SK-N-SH treated with all-trans-retinoic acid at 6 μM for 48 hours (cell line): ENCODE measurements around the gene BACH1.

Experiments
- ATAC-seq: fragments of 200-7000 bp; cut with Tn5 transposase; 3 replicates; pipeline ENCODE4 v1.9.1; 2020; ENCODE audit warnings: mild to moderate bottlenecking, moderate library complexity
- BACH2 ChIP-seq: fragments of 250-450 bp; sonication (Bioruptor Pico); IDR thresholded peaks from 2 replicates; pipeline ENCODE4 v1.9.0; 2021; ENCODE audit warnings: mild to moderate bottlenecking, borderline replicate concordance
- CREB5 ChIP-seq: fragments of 250-450 bp; sonication (Bioruptor Pico); IDR thresholded peaks from 2 replicates; pipeline ENCODE4 v1.5.1; 2020; ENCODE audit warnings: low read depth, mild to moderate bottlenecking, moderate library complexity
- CSDC2 ChIP-seq: fragments of 250-450 bp; sonication (Bioruptor Pico); IDR thresholded peaks from 2 replicates; pipeline ENCODE4 v1.5.0; 2020; ENCODE audit warnings: mild to moderate bottlenecking, moderate library complexity
- CSRNP3 ChIP-seq: fragments of 250-450 bp; sonication (Bioruptor Pico); IDR thresholded peaks from 2 replicates; pipeline ENCODE4 v1.5.1; 2021; ENCODE audit warnings: mild to moderate bottlenecking, moderate library complexity
- ESRRG ChIP-seq: fragments of 250-450 bp; sonication (Bioruptor Pico); IDR thresholded peaks from 2 replicates; pipeline ENCODE4 v1.6.1; 2021; ENCODE audit warnings: mild to moderate bottlenecking
- OSR1 ChIP-seq: fragments of 250-450 bp; sonication (Bioruptor Pico); IDR thresholded peaks from 2 replicates; pipeline ENCODE4 v1.8.0; 2022; ENCODE audit warnings: moderate library complexity, mild to moderate bottlenecking, inconsistent platforms
- PATZ1 ChIP-seq: fragments of 250-450 bp; sonication (Bioruptor Pico); IDR thresholded peaks from 2 replicates; pipeline ENCODE4 v1.8.0; 2020; ENCODE audit warnings: mild to moderate bottlenecking, moderate library complexity, borderline replicate concordance
- RARB ChIP-seq: fragments of 250-450 bp; sonication (Bioruptor Pico); IDR thresholded peaks from 2 replicates; pipeline ENCODE4 v1.8.0; 2021; ENCODE audit warnings: mild to moderate bottlenecking, moderate library complexity
- SNAI2 ChIP-seq: fragments of 250-450 bp; sonication (Bioruptor Pico); IDR thresholded peaks from 2 replicates; pipeline ENCODE4 v1.5.0; 2020; ENCODE audit warnings: mild to moderate bottlenecking, moderate library complexity
- TCF4 ChIP-seq: fragments of 250-450 bp; sonication (Bioruptor Pico); IDR thresholded peaks from 2 replicates; pipeline ENCODE4 v1.8.0; 2021; ENCODE audit warnings: mild to moderate bottlenecking, moderate library complexity, borderline replicate concordance
- TOX ChIP-seq: fragments of 250-450 bp; sonication (Bioruptor Pico); IDR thresholded peaks from 2 replicates; pipeline ENCODE4 v1.8.0; 2021; ENCODE audit warnings: mild to moderate bottlenecking, moderate library complexity, borderline replicate concordance
- ZFP3 ChIP-seq: fragments of 250-450 bp; sonication (Bioruptor Pico); IDR thresholded peaks from 2 replicates; pipeline ENCODE4 v1.5.0; 2020; ENCODE audit warnings: mild to moderate bottlenecking, moderate library complexity
- ZNF565 ChIP-seq: fragments of 450-650 bp; formaldehyde crosslinking; conservative IDR thresholded peaks from 2 replicates; pipeline ENCODE4 v1.5.0; 2020; ENCODE audit warnings: low read depth, mild to moderate bottlenecking, moderate library complexity
- ZNF70 ChIP-seq: fragments of 450-650 bp; formaldehyde crosslinking; IDR thresholded peaks from 2 replicates; pipeline ENCODE4 v1.5.0; 2020; ENCODE audit warnings: mild to moderate bottlenecking, moderate library complexity
- TF ChIP-seq, protein P1 (sequence below): fragments of 250-450 bp; sonication (Bioruptor Pico); IDR thresholded peaks from 2 replicates; pipeline ENCODE4 v1.8.0; 2021; ENCODE audit warnings: low read depth, mild to moderate bottlenecking, moderate library complexity, borderline replicate concordance
- TF ChIP-seq, protein P2 (sequence below): fragments of 250-450 bp; sonication (Bioruptor Pico); IDR thresholded peaks from 2 replicates; pipeline ENCODE4 v1.5.0; 2020; ENCODE audit warnings: mild to moderate bottlenecking, moderate library complexity

Gene BACH1

GRCh38 chr21:29305561-29305960 lies 6.8 kb downstream of the BACH1 start:
- no peak for ATAC-seq

GRCh38 chr21:29306920-29307319 lies 8.2 kb downstream of the BACH1 start:
- no peak for TF ChIP-seq OSR1 (CRISPR knock-in tag)
- TF ChIP-seq SNAI2 (CRISPR knock-in tag) = no peak
- no peak for TF ChIP-seq ZFP3 (CRISPR knock-in tag)
- no peak for TF ChIP-seq CREB5 (CRISPR knock-in tag)
- TF ChIP-seq, protein P1, sequence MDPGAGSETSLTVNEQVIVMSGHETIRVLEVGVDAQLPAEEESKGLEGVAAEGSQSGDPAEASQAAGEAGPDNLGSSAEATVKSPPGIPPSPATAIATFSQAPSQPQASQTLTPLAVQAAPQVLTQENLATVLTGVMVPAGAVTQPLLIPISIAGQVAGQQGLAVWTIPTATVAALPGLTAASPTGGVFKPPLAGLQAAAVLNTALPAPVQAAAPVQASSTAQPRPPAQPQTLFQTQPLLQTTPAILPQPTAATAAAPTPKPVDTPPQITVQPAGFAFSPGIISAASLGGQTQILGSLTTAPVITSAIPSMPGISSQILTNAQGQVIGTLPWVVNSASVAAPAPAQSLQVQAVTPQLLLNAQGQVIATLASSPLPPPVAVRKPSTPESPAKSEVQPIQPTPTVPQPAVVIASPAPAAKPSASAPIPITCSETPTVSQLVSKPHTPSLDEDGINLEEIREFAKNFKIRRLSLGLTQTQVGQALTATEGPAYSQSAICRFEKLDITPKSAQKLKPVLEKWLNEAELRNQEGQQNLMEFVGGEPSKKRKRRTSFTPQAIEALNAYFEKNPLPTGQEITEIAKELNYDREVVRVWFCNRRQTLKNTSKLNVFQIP (CRISPR knock-in tag) = no peak
- TF ChIP-seq ZNF565 = no peak
- TF ChIP-seq CSDC2 (CRISPR knock-in tag) = no peak
- no peak for TF ChIP-seq CSRNP3 (CRISPR knock-in tag)
- no peak for TF ChIP-seq PATZ1 (CRISPR knock-in tag)
- no peak for TF ChIP-seq RARB
- no peak for TF ChIP-seq TOX
- TF ChIP-seq TCF4 = no peak
- TF ChIP-seq BACH2 (CRISPR knock-in tag) = no peak
- no peak for TF ChIP-seq ZNF70 (CRISPR knock-in tag)
- TF ChIP-seq ESRRG (CRISPR knock-in tag) = no peak
- TF ChIP-seq, protein P2, sequence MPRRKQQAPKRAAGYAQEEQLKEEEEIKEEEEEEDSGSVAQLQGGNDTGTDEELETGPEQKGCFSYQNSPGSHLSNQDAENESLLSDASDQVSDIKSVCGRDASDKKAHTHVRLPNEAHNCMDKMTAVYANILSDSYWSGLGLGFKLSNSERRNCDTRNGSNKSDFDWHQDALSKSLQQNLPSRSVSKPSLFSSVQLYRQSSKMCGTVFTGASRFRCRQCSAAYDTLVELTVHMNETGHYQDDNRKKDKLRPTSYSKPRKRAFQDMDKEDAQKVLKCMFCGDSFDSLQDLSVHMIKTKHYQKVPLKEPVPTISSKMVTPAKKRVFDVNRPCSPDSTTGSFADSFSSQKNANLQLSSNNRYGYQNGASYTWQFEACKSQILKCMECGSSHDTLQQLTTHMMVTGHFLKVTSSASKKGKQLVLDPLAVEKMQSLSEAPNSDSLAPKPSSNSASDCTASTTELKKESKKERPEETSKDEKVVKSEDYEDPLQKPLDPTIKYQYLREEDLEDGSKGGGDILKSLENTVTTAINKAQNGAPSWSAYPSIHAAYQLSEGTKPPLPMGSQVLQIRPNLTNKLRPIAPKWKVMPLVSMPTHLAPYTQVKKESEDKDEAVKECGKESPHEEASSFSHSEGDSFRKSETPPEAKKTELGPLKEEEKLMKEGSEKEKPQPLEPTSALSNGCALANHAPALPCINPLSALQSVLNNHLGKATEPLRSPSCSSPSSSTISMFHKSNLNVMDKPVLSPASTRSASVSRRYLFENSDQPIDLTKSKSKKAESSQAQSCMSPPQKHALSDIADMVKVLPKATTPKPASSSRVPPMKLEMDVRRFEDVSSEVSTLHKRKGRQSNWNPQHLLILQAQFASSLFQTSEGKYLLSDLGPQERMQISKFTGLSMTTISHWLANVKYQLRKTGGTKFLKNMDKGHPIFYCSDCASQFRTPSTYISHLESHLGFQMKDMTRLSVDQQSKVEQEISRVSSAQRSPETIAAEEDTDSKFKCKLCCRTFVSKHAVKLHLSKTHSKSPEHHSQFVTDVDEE = no peak
- ATAC-seq = no peak

More at GRCh38 chr21:29305561-29305960, 6.8 kb downstream of the BACH1 start:
- TF ChIP-seq ESRRG (CRISPR knock-in tag) (no peak), CSDC2 (CRISPR knock-in tag) (no peak), BACH2 (CRISPR knock-in tag) (no peak)
- TF ChIP-seq, protein P1 (CRISPR knock-in tag) = no peak

- no peak for ATAC-seq
- TF ChIP-seq, protein P1 (CRISPR knock-in tag) = no peak
- TF ChIP-seq RARB (no peak), CSDC2 (CRISPR knock-in tag) (no peak), CSRNP3 (CRISPR knock-in tag) (no peak), CREB5 (CRISPR knock-in tag) (no peak), ZFP3 (CRISPR knock-in tag) (no peak)
- TF ChIP-seq, protein P2 = no peak
Observed at GRCh38 chr21:29307718-29308455, 9.2 kb downstream of the BACH1 start.
